ENCODE results near the gene STXBP2. TPM values are rescaled to one million over a fixed set of nuclear protein-coding genes. Genes with fewer than 3 reads are reported as not detected.

The STXBP2 gene
- total and polyA plus RNA-seq, 9 of the 15 experiments (the other 6 are each of a cell fraction or from before 2014, with no cell fraction given): 2.5 to 163 (median 71.3) TPM

- peak; percentile 20 for TF ChIP-seq HNRNPK (IDR thresholded peaks at IDR 0.05; ENCODE audit: low read depth, low read length, poor library complexity, severe bottlenecking)
- TF ChIP-seq ZNF41 (CRISPR knock-in tag; conservative IDR thresholded peaks at IDR 0.05): 0 out of 2 replicates have a peak, but pooled peaks have one; percentile 31
- TF ChIP-seq FUS (optimal IDR thresholded peaks at IDR 0.05; ENCODE audit: low read depth, low read length): no peak
- TF ChIP-seq TAF15 (IDR thresholded peaks at IDR 0.05; ENCODE audit: low read depth, low read length): no peak
- peak; percentile 70 for TF ChIP-seq CREB1 (IDR thresholded peaks at IDR 0.05)
- TF ChIP-seq CREB1 (CRISPR knock-in tag; IDR thresholded peaks at IDR 0.05): peak; percentile 73; the same call in 1 of the 2 replicates
- TF ChIP-seq ZNF551 (CRISPR knock-in tag; IDR thresholded peaks at IDR 0.05): no peak
- TF ChIP-seq BRD4 (IDR thresholded peaks at IDR 0.05): no peak
- TF ChIP-seq NELFE (IDR thresholded peaks at IDR 0.05; ENCODE audit: insufficient read depth, insufficient read length): no peak
- no peak for TF ChIP-seq POLR2AphosphoS2 (IDR thresholded peaks at IDR 0.05; ENCODE audit: low read length)
- TF ChIP-seq HMG20A (CRISPR knock-in tag; conservative IDR thresholded peaks at IDR 0.05): no peak
- TF ChIP-seq, protein P1, sequence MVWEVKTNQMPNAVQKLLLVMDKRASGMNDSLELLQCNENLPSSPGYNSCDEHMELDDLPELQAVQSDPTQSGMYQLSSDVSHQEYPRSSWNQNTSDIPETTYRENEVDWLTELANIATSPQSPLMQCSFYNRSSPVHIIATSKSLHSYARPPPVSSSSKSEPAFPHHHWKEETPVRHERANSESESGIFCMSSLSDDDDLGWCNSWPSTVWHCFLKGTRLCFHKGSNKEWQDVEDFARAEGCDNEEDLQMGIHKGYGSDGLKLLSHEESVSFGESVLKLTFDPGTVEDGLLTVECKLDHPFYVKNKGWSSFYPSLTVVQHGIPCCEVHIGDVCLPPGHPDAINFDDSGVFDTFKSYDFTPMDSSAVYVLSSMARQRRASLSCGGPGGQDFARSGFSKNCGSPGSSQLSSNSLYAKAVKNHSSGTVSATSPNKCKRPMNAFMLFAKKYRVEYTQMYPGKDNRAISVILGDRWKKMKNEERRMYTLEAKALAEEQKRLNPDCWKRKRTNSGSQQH (CRISPR knock-in tag; IDR thresholded peaks at IDR 0.05): no peak
- TF ChIP-seq RBFOX2 (IDR thresholded peaks at IDR 0.05; ENCODE audit: low read depth, low read length): peak; percentile 78
- no peak for TF ChIP-seq ZNF12 (CRISPR knock-in tag; IDR thresholded peaks at IDR 0.05)
- TF ChIP-seq NEUROD1 (IDR thresholded peaks at IDR 0.05; ENCODE audit: borderline replicate concordance, low read depth, low read length, partially characterized antibody): peak; percentile 30
- no peak for TF ChIP-seq PURB (CRISPR knock-in tag; IDR thresholded peaks at IDR 0.05; ENCODE audit: low read depth)
- TF ChIP-seq, protein P2, sequence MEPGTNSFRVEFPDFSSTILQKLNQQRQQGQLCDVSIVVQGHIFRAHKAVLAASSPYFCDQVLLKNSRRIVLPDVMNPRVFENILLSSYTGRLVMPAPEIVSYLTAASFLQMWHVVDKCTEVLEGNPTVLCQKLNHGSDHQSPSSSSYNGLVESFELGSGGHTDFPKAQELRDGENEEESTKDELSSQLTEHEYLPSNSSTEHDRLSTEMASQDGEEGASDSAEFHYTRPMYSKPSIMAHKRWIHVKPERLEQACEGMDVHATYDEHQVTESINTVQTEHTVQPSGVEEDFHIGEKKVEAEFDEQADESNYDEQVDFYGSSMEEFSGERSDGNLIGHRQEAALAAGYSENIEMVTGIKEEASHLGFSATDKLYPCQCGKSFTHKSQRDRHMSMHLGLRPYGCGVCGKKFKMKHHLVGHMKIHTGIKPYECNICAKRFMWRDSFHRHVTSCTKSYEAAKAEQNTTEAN (CRISPR knock-in tag; IDR thresholded peaks at IDR 0.05): no peak
- peak; percentile 85 to 88 for TF ChIP-seq NRF1 (conservative IDR thresholded peaks at IDR 0.05 in 1 of 2, IDR thresholded peaks at IDR 0.05 in 1 of 2)
- peak; percentile 65; the same call in 1 of the 2 replicates for TF ChIP-seq ZNF263 (CRISPR knock-in tag; IDR thresholded peaks at IDR 0.05; ENCODE audit: borderline replicate concordance)
- TF ChIP-seq, protein P3, sequence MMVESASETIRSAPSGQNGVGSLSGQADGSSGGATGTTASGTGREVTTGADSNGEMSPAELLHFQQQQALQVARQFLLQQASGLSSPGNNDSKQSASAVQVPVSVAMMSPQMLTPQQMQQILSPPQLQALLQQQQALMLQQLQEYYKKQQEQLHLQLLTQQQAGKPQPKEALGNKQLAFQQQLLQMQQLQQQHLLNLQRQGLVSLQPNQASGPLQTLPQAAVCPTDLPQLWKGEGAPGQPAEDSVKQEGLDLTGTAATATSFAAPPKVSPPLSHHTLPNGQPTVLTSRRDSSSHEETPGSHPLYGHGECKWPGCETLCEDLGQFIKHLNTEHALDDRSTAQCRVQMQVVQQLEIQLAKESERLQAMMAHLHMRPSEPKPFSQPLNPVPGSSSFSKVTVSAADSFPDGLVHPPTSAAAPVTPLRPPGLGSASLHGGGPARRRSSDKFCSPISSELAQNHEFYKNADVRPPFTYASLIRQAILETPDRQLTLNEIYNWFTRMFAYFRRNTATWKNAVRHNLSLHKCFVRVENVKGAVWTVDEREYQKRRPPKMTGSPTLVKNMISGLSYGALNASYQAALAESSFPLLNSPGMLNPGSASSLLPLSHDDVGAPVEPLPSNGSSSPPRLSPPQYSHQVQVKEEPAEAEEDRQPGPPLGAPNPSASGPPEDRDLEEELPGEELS (CRISPR knock-in tag; IDR thresholded peaks at IDR 0.05; ENCODE audit: borderline replicate concordance): 0 out of 2 replicates have a peak, but pooled peaks have one; percentile 31
- no peak for TF ChIP-seq ETV6 (IDR thresholded peaks at IDR 0.05; ENCODE audit: borderline replicate concordance in 1 of 2, low read depth in 2 of 2, low read length in 1 of 2)
- TF ChIP-seq ETV6 (CRISPR knock-in tag; IDR thresholded peaks at IDR 0.05; ENCODE audit: borderline replicate concordance): no peak
- TF ChIP-seq ZBED1 (IDR thresholded peaks at IDR 0.05): 0 out of 2 replicates have a peak, but pooled peaks have one; percentile 70
- no peak for TF ChIP-seq PRPF4 (IDR thresholded peaks at IDR 0.05; ENCODE audit: insufficient read depth, low read depth, low read length, poor library complexity, severe bottlenecking)
- TF ChIP-seq ZNF766 (CRISPR knock-in tag; conservative IDR thresholded peaks at IDR 0.05): no peak
These were observed at the start of gene STXBP2 (continued) for GRCh38 chr19:7636691-7637373.
